GM18502 (cell line): ENCODE results near the gene ZBBX.
"Not testable (repeated sequence)": the region's sequence is repeated elsewhere in the genome, so short reads cannot be mapped to it uniquely, and the experiment has no call there.

Experiments used
- ATAC-seq: cut with Tn5 transposase; IDR thresholded peaks from one replicate; pipeline ENCODE4 v1.9.1; 2021; ENCODE audit warnings: mild to moderate bottlenecking; ENCODE audit not compliant: unreplicated experiment, poor library complexity

ZBBX gene

GRCh38 chr3:167380004-167380689, at the start of gene ZBBX:
ZBBX (minus strand) TSS chr3:167380297; CDS start chr3:167372901, 7,396 bp downstream.
- peak; percentile 100 for ATAC-seq

GRCh38 chr3:167426962-167427361, 46.9 kb upstream of the ZBBX start:
- ATAC-seq, result not testable (repeated sequence)

- not testable (repeated sequence) for ATAC-seq
These were observed 42.3 kb upstream of the ZBBX start for GRCh38 chr3:167422396-167422795.

GRCh38 chr3:167409611-167410010, 29.5 kb upstream of the ZBBX start:
- no peak for ATAC-seq

- no peak for ATAC-seq
These were observed 26.9 kb upstream of the ZBBX start for GRCh38 chr3:167406876-167407492.

- no peak for ATAC-seq
These were observed 17.7 kb upstream of the ZBBX start for GRCh38 chr3:167397826-167398225.

- ATAC-seq, result no peak
These were observed 16.0 kb upstream of the ZBBX start for GRCh38 chr3:167396075-167396474.

- ATAC-seq, result no peak
These were observed 13.9 kb upstream of the ZBBX start for GRCh38 chr3:167394003-167394402.

GRCh38 chr3:167382155-167382554, 2.1 kb upstream of the ZBBX start:
- no peak for ATAC-seq

- ATAC-seq, result no peak
These were observed 4.6 kb downstream of the ZBBX start for GRCh38 chr3:167375478-167375877.

GRCh38 chr3:167372138-167372537, 8.0 kb downstream of the ZBBX start:
- no peak for ATAC-seq

GRCh38 chr3:167361948-167362347, 18.1 kb downstream of the ZBBX start:
- no peak for ATAC-seq

- no peak for ATAC-seq
These were observed 18.8 kb downstream of the ZBBX start for GRCh38 chr3:167361306-167361705.

- ATAC-seq, result no peak
These were observed 24.7 kb downstream of the ZBBX start for GRCh38 chr3:167355446-167355845.

GRCh38 chr3:167354751-167355150, 25.3 kb downstream of the ZBBX start:
- no peak for ATAC-seq

- ATAC-seq, result no peak
These were observed 29.7 kb downstream of the ZBBX start for GRCh38 chr3:167350245-167350862.

- ATAC-seq, result no peak
These were observed 33.9 kb downstream of the ZBBX start for GRCh38 chr3:167346171-167346570.

- ATAC-seq, result peak; percentile 52
These were observed 48.9 kb downstream of the ZBBX start for GRCh38 chr3:167330993-167331785.

- no peak for ATAC-seq
These were observed 56.5 kb downstream of the ZBBX start for GRCh38 chr3:167323572-167323971.

GRCh38 chr3:167318996-167319615, 61.0 kb downstream of the ZBBX start:
- no peak for ATAC-seq
